Progenitor cell of endocrine pancreas (in vitro differentiated cells): ENCODE data around the gene MADCAM1. TPM values are rescaled to one million over a fixed set of nuclear protein-coding genes. Genes with fewer than 3 reads are reported as not detected.

Experiments used
- DNase-seq: peaks from one replicate; pipeline ENCODE4 v3.0.0; 2021; ENCODE audit warnings: low spot score; ENCODE audit not compliant: unreplicated experiment
- H3K27ac Mint-ChIP-seq: 2 replicates; pipeline ENCODE4 v1.8.0; 2021; ENCODE audit warnings: mild to moderate bottlenecking, moderate library complexity, mixed read lengths
- H3K27me3 Mint-ChIP-seq: 2 replicates; pipeline ENCODE4 v1.8.0; 2021; ENCODE audit warnings: mixed read lengths
- H3K36me3 Mint-ChIP-seq: 2 replicates; pipeline ENCODE4 v1.8.0; 2022; ENCODE audit warnings: mixed read lengths; ENCODE audit not compliant: insufficient read depth
- H3K4me1 Mint-ChIP-seq: 2 replicates; pipeline ENCODE4 v1.8.0; 2021; ENCODE audit warnings: low read depth, mixed read lengths
- H3K4me3 Mint-ChIP-seq: 2 replicates; pipeline ENCODE4 v1.8.0; 2021; ENCODE audit warnings: low read depth, mild to moderate bottlenecking, moderate library complexity, mixed read lengths
- H3K9me3 Mint-ChIP-seq: 2 replicates; pipeline ENCODE4 v1.8.0; 2021; ENCODE audit warnings: low read depth, mixed read lengths
- total RNA-seq: library from RNA; stranded (reverse); gene quantifications from 2 replicates; pipeline ENCODE4 v1.2.1, GENCODE V29; 2021
- TF ChIP-seq, protein P1 (sequence below): fragments of 200-600 bp; sonication (generic); IDR thresholded peaks from one replicate; pipeline ENCODE4 v1.5.0; 2021; ENCODE audit warnings: antibody characterized with exemption, mild to moderate bottlenecking; ENCODE audit not compliant: unreplicated experiment

The MADCAM1 gene
- total RNA-seq, 1 donor from 2014 or later: 0.77 TPM

DNA sequence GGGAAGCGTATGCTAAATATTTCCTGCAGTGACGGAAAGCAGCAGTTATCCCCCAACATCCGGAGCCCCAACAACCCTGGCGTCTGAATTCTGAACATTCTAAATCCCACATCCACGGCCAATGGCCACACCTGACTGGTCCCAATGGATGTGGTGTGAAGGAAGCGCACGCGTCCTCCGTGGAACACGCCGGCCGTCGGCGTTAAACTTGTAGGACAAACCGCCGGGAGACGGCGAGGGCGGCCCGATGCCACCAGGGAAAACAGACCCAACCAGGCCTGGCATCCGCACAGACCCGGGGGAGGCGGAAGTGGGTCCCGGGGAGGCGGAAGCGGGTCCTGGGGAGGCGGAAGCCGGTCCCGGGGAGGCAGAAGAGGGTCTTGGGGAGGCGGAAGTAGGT is 38.6 kb upstream of the MADCAM1 start:
- H3K36me3 Mint-ChIP-seq: peaks cover 23% of the 10 kb centered on the region
- TF ChIP-seq, protein P1, sequence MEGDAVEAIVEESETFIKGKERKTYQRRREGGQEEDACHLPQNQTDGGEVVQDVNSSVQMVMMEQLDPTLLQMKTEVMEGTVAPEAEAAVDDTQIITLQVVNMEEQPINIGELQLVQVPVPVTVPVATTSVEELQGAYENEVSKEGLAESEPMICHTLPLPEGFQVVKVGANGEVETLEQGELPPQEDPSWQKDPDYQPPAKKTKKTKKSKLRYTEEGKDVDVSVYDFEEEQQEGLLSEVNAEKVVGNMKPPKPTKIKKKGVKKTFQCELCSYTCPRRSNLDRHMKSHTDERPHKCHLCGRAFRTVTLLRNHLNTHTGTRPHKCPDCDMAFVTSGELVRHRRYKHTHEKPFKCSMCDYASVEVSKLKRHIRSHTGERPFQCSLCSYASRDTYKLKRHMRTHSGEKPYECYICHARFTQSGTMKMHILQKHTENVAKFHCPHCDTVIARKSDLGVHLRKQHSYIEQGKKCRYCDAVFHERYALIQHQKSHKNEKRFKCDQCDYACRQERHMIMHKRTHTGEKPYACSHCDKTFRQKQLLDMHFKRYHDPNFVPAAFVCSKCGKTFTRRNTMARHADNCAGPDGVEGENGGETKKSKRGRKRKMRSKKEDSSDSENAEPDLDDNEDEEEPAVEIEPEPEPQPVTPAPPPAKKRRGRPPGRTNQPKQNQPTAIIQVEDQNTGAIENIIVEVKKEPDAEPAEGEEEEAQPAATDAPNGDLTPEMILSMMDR: no peak

DNA sequence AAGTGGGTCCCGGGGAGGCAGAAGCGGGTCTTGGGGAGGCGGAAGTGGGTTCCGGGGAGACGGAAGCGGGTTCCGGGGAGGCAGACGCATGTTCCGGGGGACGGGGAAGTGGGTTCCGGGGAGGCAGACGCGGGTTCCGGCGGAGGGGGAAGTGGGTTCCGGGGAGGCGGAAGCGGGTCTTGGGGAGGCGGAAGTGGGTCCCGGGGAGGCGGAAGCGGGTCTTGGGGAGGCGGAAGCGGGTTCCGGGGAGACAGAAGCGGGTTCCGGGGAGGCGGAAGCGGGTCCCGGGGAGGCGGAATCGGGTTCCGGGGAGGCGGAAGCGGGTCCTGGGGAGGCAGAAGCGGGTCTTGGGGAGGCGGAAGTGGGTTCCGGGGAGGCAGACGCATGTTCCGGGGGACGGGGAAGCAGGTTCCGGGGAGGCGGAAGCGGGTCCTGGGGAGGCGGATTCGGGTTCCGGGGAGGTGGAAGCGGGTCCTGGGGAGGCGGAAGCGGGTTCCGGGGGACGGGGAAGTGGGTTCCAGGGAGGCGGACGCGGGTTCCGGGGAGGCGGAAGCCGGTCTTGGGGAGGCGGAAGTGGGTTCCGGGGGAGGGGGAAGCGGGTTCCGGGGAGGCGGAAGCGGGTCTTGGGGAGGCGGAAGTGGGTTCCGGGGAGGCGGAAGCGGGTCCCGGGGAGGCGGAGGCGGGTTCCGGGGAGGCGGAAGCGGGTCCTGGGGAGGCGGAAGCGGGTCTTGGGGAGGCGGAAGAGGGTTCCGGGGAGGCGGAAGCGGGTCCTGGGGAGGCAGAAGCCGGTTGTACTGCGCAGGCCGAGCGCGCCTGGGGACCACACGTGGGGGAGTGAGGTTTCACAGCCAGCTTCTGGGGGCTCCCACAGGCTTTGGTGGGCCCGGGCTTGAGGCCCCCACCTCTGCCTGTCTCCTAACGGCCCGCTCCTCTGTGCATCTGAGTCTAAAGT is 37.9 kb upstream of the MADCAM1 start:
- H3K4me1 Mint-ChIP-seq: peaks cover 4% of the 10 kb centered on the region
- H3K9me3 Mint-ChIP-seq: no peaks in the 10 kb centered on the region
- DNase-seq: no peak
- peaks cover 18% of the 10 kb centered on the region for H3K36me3 Mint-ChIP-seq
- H3K27me3 Mint-ChIP-seq: no peaks in the 10 kb centered on the region
- no peak overlapping the region for H3K4me3 Mint-ChIP-seq
- TF ChIP-seq, protein P1: no peak
- no peak overlapping the region for H3K27ac Mint-ChIP-seq

More for the DNA sequence above, 38.6 kb upstream of the MADCAM1 start:
- Mint-ChIP-seq H3K4me1 (peaks cover 4% of the 10 kb centered on the region), H3K27ac (peak overlapping the region; percentile 51), H3K9me3 (no peaks in the 10 kb centered on the region), H3K4me3 (no peak overlapping the region), H3K27me3 (no peaks in the 10 kb centered on the region)
- DNase-seq: no peak

DNA sequence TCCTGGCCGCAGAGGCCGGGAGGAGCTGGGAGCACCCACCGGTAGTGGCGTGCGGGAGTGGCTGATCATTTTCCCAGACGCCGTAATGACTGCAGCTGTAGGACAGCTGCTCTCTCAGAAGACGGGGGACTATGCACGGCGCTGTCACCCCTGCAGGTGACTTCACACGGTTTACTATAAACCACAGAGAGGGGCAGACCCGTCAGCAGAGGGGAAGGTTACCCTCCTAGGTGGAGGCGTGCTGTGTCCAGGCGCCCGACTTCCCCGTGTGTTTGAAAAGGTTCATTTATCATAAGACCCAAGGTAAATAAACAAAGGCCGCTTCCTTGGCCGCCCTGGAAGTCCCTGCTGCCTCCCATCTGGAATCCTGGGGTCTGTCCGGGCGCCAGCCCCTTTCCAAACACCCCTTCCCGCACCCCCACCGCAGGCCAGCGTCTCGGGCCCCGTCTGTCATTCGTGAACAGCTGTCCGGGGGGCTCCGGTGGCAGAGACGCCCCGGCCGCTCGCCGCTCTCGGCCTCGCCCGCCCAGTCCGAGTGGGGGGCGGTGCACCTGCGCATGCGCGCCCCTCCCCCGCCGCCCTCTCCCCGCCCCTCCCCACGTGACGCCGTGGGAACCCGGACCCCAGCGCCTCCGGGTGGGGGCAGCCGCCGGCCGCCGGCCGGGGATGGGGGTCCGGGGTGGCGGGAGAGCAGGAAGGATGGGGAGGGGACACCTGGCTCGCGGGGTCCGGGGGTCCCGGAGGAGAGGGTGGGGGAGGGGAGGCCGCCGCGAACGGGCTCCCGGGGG is 36.4 kb upstream of the MADCAM1 start:
- TF ChIP-seq, protein P1: no peak
- H3K27me3 Mint-ChIP-seq: peaks cover 3% of the 10 kb centered on the region
- no peaks in the 10 kb centered on the region for H3K9me3 Mint-ChIP-seq
- peak overlapping the region; percentile 88 for H3K4me3 Mint-ChIP-seq
- peak; percentile 75 for DNase-seq
- peaks cover 8% of the 10 kb centered on the region for H3K36me3 Mint-ChIP-seq
- peaks cover 4% of the 10 kb centered on the region for H3K4me1 Mint-ChIP-seq
- H3K27ac Mint-ChIP-seq: peak overlapping the region; percentile 96

DNA sequence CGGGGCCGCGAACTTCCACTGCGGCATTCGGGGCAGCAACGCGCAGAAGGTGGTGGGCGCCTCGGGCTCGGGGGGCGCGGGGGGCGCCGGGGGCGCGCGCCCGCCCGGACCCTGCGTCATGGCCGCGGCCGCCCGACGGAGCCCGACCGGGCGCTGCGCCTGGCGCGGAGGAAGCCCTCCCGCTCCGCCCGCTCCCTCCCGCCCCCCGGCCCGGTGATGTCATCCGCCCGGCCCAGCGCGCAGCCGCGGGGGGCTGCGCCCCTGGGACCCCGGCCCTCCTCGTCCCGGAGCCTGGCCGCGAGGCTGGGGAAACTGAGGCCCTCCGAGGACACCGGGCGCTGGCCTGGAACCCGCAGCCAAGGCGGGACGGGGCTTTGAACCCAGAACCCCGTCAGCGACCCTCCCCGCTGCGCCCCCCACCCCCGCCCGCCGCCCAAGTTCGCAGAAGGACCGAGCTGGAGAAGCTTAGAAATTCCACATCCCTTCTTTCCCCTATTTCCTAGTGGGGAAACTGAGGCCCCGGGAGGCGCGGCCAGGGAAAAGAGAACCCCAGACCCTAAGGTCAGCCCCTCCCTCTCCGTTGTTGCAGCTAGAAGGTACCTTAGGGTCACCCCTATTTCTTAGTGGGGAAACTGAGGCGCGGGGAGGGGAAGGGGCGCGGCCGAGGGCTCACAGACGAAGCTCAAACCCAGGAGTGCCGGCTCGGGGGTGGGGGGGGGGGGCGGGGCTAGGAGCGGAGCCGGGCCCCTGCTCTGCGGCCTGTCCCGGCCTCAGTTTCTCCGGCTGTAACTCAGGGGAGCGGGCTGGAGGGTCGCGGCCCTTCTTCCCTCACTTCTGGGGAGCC is 35.2 kb upstream of the MADCAM1 start, which contains the start of gene SHC2:
SHC2 (minus strand) TSS at position 157 of the 844 bp plus-strand sequence; CDS start at position 120, 37 bp downstream.
- TF ChIP-seq, protein P1: no peak
- H3K27me3 Mint-ChIP-seq: peaks cover 3% of the 10 kb centered on the region
- peak within 1 kb of the TSS; percentile 97 for H3K27ac Mint-ChIP-seq
- peaks cover 6% of the 10 kb centered on the region for H3K36me3 Mint-ChIP-seq
- peak; percentile 53 for DNase-seq
- no peaks in the 10 kb centered on the region for H3K9me3 Mint-ChIP-seq
- peaks cover 4% of the 10 kb centered on the region for H3K4me1 Mint-ChIP-seq
- peak within 1 kb of the TSS; percentile 88 for H3K4me3 Mint-ChIP-seq
